Measurements from ENCODE around the gene HFE.

- TF ChIP-seq EZH2phosphoT487 (IDR thresholded peaks at IDR 0.05; ENCODE audit: insufficient read depth, low read depth) (no peak), EZH2 (IDR thresholded peaks at IDR 0.05; ENCODE audit: insufficient read depth, poor library complexity, severe bottlenecking) (no peak)
These were observed 35.8 kb downstream of the HFE start for GRCh38 chr6:26122793-26123674.
